Measurements from ENCODE around the gene FDXR.
A peak's percentile ranks its signal among the peaks of the same experiment; 100 is the strongest.

FDXR gene

DNA sequence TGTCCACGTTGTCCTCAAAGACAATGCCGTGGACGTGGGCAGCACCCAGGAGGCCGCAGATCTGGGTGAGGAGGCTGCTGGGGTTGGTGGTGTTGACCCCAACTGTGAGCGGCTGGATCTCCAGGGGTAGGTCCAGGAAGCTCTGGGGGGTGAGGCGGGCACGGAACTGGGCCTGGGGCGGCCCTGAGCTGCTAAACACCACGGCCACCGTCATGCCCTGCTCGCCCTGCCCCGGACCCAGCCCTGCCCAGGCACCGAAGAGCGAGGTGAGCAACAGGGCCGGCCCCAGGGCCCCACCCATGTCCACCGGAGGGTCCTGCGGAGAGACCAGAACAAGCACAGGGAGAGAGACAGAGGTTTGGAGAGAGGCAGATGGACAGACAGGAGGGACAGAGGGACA lies 18.0 kb downstream of the FDXR start:
- DNase-seq, result no peak

DNA sequence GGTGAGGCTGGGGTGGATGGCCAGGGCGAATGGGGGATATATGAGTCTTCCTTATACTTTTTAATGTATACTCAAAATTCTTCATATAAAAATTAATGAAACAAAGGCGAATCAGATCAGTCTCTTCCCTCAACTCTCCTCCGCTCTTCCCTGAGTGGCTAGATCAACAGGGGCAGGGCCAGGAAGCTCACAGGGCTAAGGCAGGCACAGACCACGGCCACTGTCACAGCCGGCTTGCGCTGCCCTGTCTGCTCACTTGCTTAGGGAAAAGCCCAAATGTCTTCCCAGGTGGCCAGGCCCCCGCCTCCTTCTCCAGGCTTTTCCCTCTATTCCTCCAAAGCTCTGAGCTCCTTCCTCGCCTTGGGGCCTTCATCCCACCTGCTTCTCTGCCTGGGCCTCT lies 19.1 kb downstream of the FDXR start:
- no peak for DNase-seq

DNA sequence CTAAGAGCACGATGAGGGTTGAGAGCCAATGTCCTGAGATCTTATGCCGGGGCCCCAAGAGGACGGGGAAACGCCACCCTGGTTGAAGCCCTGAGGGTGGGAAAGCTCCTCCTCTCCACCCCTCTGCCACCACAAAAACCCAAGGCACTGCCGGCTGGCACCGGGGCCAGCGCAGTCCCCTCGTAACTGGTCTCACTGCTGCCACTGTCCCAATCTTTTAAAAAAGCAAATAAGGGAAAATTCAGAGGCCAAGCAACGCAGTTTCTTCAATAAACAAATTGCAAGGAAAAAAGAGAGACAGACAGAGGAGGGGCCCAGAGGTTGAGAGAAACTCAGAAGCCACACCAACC lies 19.8 kb downstream of the FDXR start:
- no peak for DNase-seq

DNA sequence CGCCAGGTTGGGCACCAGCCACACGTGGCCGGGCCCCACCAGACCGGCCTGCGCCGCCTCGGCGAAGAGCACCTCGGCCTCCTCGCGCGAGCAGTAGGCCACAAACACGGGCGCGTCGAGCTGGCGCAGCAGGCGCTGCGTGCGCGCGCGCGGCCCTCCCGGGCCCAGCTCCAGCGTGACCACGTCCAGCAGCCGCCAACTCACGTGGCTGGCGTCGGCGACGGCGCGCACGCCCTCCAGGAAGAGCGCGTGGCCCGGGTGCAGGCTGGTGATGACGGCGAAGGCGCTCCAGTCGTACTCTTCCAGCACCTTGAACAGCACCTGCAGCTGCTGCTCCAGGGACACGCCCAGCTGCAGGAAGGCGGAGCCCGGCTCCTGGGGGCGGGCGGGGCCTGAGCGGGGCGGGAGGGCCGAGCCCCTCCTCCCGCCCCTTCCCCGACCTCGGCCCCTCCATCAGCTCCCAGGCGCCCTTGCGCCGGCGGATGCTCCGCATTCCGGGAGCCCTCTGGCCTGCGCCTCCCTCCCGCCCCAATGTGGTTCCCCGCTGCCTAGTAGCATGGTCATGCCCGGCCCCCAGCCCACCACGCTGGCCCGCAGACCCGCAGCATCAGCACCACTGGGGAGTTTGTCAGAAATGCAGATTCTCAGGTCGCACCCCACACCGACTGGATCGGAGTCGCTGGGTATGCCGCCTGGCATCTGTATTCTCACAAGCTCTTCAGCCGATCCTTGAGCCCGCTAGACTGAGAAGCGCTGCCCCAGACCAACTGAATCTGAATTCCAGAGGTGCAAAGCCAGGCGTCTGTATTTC lies 20.4 kb downstream of the FDXR start:
- DNase-seq, result peak; percentile 61

- DNase-seq, result peak; percentile 74
Measured at GRCh38 chr17:74851612-74852236, 21.1 kb downstream of the FDXR start.

DNA sequence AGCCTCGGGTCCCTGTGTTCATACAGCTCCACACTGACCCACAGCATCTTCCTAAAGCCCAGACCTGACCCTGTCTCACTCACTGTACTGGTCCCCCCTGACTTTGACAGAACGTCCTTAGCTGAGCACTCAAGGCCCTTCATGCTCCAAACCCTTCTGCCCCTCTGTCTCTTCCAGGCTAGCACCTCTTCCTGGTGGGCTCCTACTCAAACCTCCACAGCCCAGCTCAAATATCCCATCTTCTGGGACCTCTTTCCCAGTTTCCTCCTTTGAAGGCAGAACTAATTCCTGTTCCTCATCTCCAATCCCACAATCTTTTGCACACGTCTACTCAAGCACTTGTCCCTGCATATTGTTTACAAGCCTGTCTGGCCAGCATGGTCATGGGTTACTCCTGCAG lies 21.9 kb downstream of the FDXR start:
- no peak for DNase-seq

GRCh38 chr17:74850310-74850709 lies 22.5 kb downstream of the FDXR start:
- DNase-seq, result no peak

GRCh38 chr17:74848656-74849399 lies 24.0 kb downstream of the FDXR start:
- DNase-seq, result no peak

DNA sequence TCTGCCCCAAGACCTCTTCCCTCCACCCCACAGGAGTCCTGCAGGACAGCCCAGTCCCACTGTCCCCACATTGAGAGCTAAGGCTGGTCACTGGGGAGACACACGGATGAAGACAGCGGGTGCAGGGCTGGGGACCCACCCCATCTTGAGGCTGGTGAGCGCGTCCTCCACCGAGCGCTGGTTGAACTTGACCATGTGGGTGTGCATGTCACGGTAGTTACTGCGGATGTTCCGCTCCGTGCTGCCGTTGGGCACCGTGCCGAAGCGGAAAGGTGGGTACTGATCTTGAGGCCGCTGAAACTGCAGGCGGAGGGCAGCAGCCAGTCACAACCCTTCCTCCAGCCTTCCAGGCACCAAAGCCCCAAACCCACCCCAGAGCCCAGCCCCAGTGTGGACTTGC lies 26.2 kb downstream of the FDXR start:
- no peak for DNase-seq

DNA sequence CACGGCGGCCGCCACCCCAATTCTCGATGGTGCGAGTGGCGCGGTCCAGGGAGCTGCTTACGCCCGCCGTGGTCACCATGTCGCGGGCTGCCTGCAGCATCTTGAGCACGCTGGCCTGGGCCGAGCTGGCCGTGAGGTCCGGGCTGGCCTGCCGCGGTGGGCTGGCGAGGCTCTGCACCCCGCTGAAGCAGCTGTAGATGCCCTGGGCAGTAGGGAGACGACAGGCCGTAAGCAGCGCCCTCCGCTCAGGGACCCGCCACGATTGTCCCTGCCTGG lies 29.5 kb downstream of the FDXR start:
- no peak for DNase-seq

- DNase-seq, result peak; percentile 60
Measured at GRCh38 chr17:74842599-74843351, 30.0 kb downstream of the FDXR start.

GRCh38 chr17:74842146-74842598 lies 30.6 kb downstream of the FDXR start:
- DNase-seq, result no peak

GRCh38 chr17:74840989-74841666 lies 31.7 kb downstream of the FDXR start:
- DNase-seq, result no peak

- DNase-seq, result no peak
Measured at GRCh38 chr17:74839990-74840852, 32.6 kb downstream of the FDXR start.

DNA sequence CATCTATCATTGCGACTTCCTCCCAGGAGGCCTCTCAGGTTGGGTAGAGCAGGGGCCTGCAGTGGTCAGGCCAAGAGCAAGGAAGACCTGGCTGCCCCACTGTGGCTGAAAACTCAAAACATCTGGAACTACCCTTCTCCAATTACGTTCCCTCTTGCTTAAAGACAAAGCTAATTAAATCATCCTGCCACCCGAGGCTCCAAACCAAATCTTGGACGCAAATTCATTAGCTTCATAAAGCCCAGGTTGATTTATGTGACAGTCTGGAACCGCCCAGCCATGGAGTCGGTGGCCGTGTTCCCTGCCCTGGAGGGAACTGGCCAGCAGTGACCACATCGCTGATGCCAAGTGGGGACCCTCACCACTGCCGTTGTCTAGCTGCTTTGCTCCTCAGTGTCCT lies 34.5 kb downstream of the FDXR start:
- DNase-seq, result no peak

DNA sequence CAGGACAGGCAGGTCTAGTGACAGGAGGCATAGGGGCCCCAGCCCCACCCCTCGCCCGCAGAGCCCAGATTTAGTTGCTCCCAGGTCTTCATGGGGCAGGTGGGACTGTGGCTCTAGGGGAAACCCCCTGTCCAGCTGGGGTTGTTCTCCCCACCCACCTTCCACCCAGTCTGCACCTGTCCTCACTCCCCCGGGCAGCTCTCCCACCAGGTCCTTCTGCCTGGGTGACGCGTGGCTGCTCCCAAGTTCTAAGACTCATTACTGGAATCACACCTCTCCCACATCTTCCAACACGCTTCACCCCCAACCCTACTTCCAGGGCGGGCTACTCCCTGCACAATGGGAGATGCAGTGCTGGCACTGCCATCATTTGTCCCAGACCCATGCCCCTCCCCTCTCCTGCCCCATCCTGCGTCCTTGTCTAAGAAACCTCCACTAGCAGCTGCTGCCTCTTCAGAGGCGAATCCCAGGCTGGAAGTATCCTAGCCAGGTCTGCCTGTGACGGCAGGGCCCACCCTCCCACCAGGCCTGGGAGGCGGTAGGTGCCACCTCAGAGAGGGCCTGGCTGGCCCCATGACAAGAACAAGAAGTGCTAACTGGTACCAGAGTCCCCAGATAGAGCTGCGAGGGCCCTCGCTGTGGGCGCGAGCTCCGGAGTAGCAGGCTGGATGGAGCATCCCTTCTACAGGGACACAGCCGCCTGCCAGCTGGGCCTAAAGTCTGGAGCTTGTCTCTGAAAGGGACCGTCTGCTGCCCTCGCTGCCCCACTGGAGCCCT lies 35.9 kb downstream of the FDXR start:
- DNase-seq, result no peak

GRCh38 chr17:74836191-74836590 lies 36.6 kb downstream of the FDXR start:
- DNase-seq, result no peak

GRCh38 chr17:74833501-74834377 lies 39.1 kb downstream of the FDXR start:
- DNase-seq, result no peak

DNA sequence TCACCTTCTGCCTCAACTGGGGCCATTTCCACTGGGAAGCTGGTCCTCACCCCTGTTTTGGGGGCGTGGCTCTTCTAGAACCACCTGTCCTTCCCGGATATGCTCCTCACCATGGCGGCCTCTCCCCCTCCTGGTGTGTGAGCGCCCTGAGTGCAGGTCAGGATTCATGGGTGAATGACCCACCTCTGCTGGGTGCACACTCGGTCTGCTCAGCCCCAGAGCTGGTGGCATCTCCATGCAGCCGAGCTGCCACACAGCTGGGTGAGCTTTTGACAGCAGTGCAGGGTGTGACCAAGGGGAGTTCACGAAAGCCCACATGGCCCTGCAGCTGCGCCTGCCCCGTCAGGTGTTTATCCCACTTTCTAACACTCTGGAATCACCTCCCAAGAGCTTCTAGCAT lies 40.4 kb downstream of the FDXR start:
- DNase-seq, result no peak
